Kasumi-1 (cell line): ENCODE measurements around the gene AMOT.

Experiments used
- DNase-seq, 2 experiments: peaks; one replicate each; lab custom pipeline; 2025; lab: John Stamatoyannopoulos, UW

The AMOT gene

DNA sequence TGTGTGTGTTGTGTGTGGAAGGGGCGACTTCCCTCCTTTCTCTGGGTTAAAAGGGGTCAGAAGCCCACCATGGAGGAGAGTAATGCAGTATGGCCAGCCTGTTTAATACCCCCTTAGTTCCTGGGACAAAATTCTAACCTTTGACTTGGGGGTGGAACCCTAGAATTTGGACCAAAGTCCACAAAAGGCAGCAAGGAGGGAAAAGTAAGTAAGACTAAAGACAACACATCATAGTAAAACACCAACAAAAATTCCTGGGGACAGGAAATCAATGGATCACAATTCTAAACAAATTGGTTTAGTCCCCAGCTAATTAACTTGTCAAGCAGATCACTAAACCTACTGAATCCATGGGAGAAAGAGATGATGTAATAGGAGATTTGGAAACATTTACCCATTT is 3.1 kb downstream of the AMOT start:
- no peak for DNase-seq

DNA sequence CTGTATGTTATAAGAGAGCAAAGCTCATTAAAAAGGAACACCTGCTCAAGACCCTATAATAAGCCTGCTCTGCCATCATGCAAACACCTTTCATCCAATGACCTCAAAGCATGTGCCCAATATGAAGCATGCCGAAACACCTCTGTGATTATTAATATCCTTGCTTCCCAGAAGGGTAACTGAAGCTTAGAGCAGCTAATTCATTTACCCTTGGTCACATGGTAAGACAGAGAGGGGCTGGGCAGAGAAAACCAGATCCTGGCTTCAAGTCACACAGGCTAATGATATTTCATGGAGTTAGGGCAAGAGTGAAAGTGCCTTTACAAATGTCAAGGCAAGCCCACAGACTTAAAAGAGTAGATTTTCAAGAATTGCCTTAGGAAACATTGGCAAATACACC is 5.6 kb downstream of the AMOT start:
- no peak for DNase-seq

DNA sequence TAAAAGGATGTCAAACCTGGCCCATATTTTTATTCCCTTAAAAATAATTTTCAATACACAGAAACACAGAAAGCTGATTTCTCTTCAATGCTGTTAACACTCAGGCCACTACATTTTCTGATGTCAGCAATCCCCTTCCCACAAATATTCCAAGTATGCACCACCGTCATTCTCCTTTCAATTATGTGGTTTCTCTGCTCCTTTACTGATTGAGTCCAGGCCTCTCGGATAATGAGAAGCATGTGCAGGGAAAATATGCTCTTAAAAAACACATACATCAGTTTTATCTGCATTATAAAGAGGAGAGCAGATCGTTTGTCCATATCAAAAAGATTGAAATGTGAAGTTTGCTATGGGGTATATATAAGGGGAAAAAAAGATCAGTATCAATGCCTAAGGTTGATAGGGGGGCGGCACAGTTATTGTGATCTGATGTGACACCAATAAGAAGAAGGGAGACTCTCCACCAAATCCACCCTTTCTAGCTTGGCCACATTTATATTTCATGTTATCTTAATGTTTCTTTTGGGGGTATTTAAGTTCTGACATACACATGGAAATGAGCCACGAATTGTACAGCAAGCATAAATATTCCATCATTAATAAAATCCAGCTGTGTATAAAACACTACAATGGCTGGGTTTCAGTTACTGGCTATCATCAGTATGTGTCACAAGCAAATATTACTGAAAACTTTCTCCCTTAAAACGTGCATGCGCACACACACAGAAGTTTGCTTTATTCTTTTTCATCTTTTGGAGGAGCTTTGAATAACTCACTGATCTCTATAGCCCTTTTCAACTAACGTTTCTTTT is 6.4 kb downstream of the AMOT start:
- no peak for DNase-seq

GRCh38 chrX:112832481-112833095 is 8.0 kb downstream of the AMOT start:
- no peak for DNase-seq

- DNase-seq = no peak
Observed at GRCh38 chrX:112830540-112830939, 10.1 kb downstream of the AMOT start.

DNA sequence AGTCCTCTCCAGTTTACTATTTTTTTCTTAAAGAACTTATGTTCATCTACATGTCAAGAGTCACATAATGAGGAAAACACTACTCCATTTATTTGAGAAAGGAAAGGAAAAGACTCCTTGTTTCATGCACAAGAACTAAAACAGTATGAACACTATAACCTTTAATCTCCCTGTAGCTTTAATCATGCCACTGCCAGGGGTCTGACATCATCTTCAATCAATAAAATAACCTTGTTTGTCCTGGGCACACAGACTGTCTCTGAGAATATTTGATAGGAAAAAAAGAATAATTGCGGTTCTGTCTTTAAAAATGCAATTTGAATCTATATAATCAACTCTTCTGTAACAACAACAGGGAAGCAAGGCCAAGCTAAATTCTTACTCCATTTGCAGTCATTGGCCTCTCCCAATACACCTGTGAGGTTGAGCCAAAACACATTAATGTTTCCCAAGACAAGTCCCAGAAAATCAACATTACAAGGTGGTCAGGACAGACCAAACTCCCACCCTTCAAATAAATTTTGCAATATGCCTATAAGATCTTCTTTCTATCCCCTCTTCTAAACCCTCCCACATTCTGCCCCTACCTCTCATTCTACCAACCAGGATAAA is 13.2 kb downstream of the AMOT start:
- no peak for DNase-seq

DNA sequence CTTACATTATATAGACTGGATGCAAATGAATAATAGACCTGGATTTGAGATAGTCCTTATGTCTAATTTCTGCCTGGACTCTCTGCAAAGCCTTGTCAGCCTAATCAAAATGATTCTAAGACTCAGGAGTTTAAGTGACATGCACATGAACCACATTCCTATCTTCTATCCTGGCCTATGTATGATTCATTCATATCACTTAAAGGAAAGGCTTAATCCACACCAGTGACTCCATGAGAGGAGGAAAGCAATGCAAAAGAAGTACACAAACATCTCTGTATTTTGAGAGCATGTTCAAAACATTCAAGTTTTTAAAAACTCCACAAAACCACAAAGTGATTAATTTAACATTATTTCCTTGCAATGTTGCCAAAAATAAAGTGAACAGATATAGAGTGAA is 14.6 kb downstream of the AMOT start:
- DNase-seq = no peak

DNA sequence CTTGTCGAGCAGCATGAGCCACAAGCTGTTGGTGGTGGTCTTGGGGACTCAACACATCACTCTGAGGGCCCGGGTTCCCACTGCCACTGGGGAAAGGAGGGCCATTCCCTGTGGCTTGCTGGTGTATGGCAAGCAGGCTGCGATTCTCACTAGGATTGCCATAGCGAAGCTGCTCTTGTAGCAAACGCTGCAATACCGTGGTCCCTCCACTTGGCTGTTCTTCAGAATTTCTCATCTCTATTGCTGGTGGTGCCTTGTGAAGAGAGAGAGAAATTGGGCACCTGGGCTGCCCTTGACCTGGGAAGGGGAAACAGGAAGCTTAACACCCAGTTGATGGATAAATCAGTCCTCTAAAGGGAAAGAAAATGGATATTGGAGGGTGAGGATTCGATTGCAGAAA is 17.7 kb downstream of the AMOT start:
- no peak for DNase-seq

GRCh38 chrX:112820364-112821268 is 20.0 kb downstream of the AMOT start:
- no peak for DNase-seq

DNA sequence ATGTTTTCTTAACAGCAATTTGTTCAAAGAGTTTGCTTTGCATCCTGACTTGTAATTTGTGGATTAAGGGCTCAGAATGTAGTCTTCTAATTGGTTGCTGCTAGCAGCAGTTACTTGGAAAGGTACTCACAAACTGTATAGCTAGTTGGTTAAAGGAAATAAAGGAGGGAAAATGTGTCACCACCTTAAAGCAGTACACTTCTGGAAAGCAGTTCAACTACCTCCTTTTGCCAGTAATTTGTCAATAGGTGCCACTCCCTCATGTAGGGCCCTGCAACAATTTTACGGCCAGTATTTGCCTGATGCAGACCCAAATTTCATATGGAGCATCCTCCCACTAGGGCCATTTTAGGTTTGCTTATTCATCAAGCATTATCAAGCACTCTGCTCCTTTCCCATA is 20.8 kb downstream of the AMOT start:
- no peak for DNase-seq

DNA sequence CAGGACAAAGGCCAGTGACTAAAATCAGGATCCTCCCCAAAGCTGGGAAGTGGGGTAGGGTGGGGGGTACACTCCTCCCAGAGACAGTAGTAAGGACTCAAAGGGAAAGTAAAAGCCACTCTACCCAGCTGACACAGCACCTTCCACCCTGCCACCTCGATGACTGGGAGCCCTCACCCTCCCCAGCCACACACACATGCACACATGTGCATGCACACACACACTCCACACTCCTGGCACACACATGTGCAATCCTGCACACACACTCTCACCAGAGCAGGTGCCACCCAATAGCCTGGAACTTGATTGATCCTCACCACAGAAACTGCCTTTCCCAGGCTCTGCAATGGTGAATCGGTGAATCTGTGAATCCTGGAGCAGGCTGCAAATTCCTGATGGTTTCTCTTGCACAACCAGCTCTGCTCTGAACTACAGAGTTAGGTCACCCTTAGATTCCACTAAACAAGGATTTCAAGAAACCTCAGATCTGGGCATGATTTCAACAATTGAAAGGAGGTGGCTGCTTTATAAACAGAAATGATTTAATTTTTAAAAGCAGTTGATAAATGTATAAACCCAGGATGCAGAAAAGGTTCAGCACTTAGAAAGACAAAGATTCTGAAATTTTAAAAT is 21.5 kb downstream of the AMOT start:
- DNase-seq = no peak

DNA sequence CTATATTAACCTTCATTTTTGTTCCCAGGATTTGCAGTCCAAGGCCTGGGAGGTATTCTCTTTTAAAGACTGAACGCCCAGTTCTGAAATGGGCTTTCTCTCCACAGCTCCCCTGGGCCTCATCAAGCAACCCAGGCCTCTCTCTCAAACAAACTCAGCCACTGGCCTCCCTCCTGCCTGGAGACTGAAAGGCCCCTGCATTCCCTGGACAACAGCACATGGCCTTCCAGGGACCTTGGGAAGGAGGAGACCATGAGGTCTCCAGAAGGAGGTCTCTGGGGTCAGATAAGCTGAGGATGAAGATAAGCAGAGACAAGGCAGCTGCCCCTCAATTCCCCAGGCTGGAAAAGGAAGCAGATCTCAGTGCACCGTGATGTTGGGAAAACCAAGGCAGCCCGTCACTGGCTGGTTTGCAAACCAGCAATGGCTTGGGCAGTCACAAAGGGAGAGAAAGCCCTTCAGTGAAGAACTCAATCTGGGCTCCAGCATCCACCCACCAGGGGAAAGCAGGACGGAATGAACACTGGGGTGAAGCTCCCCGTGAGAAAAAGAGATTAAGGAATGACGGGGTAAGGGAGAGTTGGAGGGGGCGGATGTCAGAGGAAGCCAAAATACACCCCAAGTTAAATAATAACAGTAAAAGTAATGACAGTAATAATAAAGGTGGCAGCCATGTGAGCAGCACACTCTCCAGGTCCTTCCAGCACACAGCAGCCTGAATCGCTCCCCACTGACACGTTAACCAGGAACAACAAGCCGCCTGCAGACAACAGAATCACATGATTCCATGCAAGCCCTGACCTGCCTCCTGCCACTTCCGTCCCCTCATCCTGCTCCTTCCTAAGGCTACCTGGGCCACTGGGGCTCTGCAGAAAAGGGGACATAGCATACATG is 22.3 kb downstream of the AMOT start:
- no peak for DNase-seq

DNA sequence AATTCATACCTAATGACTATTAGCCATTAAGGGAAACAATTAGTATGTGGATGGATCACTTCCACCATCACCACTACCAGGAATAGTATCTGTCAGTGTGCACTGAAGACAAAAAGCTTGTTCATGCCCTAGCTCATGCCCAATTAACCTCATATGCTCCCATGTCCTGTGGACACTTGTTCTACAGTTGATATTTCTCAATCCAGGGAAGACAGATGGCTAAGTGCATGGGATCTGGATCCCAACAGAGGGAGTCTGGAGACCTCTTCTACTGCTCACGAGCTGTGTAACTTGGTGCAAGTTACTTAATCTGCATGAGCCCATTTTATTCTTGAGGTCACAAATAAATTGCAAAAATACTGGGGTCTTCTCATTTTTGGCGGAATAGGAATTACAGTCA is 23.7 kb downstream of the AMOT start:
- no peak for DNase-seq

DNA sequence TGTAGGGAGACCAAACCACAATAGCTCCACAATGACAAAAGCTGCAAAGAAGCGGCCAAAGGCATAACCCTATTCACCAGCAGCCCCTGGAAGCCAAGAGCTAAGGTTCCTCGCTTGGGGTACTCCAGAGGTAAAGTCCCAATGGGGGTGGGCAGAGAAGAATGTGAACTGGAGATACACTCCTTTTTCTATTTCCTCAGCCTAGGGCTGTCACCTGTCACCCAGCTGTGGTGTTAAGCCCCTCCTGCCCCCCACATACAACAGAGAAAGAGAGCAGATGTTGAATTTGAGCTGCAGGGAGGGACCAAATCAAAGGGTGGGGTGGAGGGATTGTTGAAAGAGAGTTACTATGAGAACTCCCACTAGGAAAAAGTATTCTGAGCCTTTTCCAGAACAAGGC is 26.1 kb downstream of the AMOT start:
- no peak for DNase-seq

DNA sequence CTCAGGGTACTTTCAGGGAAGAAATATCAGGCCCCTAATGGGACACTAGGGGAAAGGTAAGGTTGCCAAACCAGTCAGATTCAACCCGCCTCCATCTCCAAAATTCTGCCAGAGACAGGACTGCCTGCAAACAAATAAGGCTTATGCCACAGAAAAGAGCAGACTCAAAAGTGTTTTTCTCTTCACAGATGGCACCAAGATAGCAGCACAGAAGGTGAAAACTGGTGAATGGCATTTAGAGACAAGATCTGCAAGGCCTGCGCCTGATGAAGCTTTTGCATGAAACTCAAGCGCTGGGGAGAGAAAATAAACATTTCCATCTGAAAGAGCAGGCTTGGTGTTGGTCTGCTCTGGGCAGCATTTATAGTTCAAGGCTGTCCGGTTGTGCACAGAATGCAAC is 27.9 kb downstream of the AMOT start:
- no peak for DNase-seq

DNA sequence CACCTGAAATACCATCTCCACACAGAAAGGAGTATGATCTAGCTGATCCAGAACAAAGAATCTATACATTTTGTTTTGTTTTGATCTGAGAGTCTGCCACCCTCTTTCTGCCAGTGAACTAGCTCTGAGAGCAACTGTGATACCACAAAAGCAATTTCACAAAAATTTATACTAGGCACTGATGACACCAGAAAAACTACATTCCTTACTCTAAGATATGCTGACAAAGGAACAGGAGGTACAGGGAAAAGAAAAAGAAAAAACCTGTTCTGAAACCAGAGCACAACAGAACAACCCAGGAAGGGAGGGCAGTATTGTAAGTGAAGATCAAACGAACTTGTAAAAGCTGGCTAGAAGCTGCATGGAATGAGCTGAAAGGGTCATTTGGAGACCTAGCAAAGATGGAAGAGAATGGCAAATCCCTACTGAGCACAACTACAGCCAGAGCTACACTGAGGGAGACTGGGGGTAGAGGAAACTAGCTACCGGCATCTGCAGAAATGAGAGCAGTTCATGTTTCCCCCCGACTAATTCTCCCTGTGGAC is 31.9 kb downstream of the AMOT start:
- DNase-seq = no peak

GRCh38 chrX:112808007-112808406 is 32.6 kb downstream of the AMOT start:
- no peak for DNase-seq

GRCh38 chrX:112803060-112803459 is 37.6 kb downstream of the AMOT start:
- DNase-seq = no peak

DNA sequence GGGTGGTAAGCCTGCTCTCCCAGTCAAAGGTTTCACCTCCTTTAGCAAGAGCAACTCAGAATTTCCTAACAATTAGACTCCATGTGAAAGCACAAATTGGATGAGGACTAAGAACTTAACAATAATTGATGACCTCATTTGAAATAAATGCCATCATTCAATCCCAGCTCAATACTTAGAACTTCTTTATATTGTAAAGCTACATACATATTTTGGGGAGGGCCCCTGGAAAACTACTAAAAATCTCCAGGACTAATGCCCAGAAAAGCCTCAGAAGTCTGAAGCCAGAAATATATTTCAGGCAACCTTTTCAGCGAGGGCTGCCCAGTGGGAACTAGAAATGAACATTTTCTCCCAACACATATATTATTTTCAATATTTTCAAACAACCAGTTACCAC is 38.1 kb downstream of the AMOT start:
- no peak for DNase-seq

GRCh38 chrX:112800971-112801775 is 39.5 kb downstream of the AMOT start:
- no peak for DNase-seq
